HuH-7 (cell line): ENCODE data around the gene OLAH.
"Not testable (repeated sequence)": the region's sequence is repeated elsewhere in the genome, so short reads cannot be mapped to it uniquely, and the experiment has no call there.

Source experiments
- DNase-seq: peaks from one replicate; pipeline ENCODE4 v3.0.0; 2011; ENCODE audit warnings: low spot score

OLAH gene

DNA sequence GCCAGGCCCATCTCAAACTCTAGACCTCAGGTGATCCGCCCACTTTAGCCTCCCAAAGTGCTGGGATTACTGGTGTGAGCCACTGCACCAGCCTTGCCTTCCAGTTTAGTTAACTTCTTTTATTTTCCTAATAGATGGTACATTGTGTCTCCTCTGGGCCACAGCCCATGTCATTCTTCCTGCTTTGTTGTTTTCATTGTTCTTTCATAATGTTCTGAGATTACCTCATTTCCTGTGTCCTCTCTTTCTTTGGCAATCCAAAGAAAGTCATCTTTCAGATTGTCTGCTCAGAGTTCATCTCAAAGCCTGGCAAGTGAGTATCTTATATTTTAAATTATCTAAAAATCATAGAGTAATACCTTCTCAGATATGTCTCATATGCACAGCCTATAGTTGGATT, at the start of gene OLAH:
Gene OLAH, plus strand, starts transcription at position 270 of the 400 bp plus-strand sequence. CDS start 3,346 bp downstream, outside the sequence.
- DNase-seq = no peak

DNA sequence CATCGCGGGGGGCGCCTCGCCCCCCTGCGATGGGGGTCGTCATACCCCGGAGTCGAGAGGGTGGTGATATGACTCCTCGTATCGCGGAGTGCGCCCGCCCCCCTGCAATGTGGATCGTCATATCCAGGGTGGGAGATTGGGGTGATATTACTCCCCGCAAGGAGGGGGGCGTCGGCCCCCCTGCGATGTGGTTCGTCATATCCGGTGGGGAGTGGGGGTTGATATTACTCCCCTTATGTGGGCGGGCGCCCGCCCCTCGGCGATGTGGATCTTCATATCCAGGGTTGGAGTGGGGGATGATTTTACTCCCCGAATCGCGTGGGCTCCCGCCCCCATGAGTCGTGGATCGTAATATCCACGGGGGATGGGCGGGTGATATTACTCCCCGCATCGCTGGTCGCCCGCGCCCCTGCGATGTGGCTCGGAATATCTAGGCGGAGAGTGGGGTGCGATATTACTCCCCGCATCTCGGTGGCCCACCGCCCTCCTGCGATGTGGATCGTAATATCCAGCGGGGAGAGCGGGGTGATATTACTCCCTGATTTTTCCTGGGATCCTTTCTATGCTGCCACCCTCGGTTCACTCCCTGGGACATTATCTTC, 47.7 kb upstream of the OLAH start:
- no peak for DNase-seq

DNA sequence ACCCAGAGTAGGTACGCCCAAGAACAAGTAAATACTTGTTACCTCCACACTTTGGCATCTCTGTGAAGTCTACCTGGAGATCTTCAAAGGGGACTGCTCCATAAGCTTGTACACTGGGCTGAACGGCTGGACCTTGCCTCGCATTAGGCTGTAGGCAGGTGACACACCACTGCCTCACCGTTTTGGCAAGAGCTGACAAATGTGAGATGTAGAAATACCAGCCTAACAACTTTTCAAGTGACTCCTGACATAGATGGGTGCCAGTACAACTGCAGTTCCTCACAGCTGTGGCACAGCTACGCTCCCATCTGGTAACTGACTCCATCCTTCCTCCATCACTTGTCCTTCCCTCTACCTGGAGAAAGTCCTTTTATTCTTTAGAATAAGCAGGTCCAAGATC, 30.2 kb upstream of the OLAH start:
- not testable (repeated sequence) for DNase-seq

DNA sequence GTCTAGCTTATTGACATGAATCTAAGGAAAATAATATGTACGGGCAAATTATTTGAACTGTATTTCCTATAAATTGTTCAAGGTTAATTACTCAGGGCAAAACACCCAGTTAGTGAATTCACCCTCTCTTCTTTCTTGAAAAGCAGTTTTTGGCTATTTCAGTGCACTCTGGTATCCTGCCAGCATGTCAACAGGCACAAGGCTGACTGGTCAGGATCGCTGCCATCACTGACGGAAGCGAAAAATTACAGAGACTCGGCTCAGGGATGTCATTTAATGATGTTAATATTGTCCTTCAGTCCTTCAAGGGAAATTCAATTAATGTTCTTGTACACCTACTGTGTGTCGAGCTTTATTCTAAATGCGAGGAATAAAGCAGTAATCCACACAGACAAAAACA, 28.3 kb upstream of the OLAH start:
- no peak for DNase-seq

DNA sequence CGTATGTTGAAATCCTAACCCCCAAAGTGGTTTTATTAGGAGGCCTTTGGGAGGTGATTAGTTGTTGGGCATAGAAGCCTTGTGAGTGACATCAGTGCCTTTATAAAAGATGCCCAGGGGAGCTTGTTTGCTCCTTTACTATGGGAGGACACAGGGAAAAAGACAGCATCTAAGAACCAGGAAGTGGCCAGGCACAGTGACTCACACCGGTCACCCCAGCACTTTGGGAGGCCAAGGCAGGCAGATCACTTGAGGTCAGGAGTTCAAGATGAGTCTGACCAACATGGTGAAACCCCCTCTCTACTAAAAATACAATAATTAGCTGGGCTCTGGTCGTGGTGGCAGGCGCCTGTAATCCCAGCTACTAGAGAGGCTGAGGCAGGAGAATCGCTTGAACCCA, 22.8 kb upstream of the OLAH start:
- DNase-seq = not testable (repeated sequence)

DNA sequence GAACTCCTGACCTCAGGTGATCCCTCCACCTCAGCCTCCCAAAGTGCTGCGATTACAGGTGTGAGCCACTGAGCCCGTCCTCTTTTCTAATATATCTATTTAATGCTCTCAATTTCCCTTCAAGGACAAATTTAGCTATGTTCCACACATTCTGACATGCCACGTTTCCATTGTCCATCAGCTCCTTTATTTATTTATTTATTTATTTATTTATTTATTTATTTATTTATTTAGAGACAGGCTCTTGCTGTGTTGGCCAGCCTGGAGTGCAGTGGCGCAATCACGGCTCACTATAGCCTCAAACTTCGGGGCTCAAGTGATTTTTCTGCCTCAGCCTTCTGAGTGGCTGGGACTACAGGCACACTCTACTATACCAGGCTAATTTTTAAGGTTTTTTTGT, 20.7 kb upstream of the OLAH start:
- not testable (repeated sequence) for DNase-seq

DNA sequence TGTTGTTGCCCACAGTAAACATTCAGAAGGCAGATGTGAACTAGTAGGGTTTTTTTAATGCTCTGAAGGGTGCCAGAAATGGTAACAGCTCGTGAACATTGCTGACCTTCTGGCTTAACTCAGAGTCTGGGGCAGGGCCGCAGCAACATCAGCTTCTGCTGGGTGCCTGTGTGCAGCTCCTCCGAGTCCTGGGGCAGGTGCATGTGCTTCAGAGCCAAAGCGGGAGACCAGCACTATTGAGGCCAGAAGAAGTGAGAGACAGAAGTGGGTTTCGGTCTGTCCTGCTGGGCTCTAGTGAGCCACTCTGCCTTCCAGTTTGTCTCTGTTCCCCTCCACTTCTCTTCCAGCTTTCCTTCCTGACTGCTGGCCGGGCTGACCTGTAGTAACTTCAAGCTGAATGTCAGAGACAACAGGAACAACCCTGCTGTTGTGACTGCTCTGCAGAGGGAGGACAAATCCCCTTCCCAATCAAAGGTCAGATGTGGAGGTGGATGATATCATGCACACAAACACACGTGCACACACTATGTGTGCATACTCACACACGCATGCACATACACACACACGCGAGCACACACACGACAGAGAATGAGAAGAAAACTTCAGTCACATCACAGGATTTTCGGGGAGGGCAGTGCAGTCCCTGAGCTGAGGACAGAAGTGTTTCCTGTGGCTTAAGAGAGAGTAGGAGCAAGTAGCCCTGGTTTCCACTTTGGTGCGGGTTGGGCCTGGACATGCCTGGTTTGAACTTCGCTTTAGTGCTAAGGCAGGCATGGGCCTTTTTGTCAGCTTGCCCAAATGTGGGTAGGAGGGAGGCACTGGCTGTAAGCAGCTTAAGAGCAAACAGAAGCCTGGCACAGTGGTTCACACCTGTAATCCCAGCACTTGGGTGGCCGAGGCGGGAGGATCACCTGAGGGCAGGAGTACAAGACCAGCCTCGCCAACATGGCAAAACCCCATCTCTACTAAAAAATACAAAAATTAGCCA, 19.4 kb upstream of the OLAH start:
- DNase-seq = not testable (repeated sequence)

DNA sequence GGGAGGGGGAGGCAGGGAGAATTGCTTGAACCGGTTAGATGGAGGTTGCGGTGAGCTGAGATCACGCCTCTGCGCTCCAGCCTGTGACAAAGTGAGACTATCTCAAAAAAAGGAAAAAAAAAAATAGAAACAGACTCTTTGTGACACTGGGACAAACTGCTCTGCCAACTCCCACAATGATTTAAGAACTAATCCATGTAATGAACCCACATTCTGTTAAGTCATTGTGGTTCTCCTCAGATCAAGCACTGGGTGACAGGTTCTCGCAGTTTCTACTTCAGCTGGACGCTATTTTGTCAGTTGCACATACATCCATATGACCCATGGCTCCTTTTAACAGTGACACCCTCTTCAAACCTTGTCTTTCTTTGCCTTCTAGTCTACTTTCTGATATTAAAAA, 18.7 kb upstream of the OLAH start:
- not testable (repeated sequence) for DNase-seq

DNA sequence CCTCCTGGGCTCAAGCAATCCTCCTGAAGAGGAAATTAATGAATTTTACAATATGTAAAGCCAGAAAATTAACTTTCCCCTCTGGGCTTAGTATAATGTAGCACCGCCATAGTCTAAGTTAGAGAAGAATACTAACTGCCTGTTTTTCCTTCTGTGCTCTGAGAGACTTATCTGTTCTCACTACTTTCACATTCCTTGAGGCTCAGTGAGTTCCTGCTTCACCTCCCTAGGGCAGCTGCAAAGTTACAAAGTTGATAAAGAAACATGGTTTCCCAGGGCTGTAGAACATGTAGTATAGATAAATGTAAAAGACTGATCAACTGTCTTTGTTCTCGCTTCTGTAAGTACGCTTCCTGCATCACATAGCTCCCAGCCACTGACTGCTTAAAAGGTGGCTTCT, 16.0 kb upstream of the OLAH start:
- no peak for DNase-seq

DNA sequence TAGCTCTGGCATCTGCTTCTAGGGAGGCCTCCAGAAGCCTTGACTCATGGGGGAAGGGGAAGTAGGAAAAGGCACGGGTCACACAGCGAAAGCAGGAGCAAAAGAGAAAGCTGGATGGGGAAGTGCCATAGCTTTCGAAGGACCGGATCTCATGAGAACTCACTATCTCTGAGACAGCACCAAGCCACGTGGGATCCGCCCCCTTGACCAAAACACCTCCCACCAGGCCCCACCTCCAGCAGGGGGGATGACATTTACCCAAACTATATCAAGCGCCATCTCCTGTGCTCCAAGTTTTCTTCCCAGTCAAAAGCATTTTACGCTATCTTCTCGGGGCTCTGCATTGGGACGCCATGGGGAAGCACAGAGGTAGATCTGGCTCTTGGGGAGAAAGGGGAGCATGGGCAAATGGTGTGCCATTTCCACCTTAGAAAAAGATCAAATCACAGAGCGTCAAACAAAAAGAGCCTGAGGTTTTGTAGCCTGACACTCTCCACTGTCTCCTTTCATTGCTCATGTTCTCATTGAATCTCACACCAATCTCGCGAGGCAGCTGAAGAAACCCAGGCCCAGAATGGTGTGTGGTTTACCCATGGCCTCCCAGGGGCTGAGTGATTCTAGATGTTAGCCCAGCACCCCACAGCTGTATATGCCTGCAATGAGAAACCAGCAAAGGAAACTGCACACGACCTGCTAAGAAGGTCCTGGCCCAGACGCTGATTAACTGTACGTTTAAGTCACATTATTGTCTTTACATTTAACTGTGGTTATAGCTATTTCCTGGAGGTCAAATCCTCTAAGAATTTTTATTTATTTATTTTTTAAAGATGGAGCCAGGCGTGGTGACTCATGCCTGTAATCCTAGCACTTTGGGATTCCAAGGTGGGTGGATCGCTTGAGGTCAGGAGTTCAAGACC, 8.1 kb upstream of the OLAH start:
- DNase-seq = no peak

DNA sequence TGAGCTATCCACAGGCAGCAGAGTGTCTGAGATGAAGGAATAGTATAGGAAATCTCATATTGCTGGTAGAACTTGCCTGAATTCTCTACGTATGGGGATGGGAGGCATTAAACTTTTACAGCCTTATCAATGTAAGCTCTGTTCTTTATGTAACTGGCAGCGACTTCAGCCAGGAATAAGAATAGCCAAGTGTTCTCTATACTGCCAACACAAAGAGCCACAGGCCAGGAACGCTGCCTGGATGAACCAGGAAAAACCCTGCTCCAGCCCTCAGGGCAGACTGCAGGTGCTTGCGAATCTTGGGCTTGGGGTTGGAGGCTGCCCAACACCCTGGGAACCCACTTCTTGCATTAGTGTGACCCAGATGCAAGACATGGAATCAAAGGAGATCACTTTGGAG, 6.1 kb upstream of the OLAH start:
- no peak for DNase-seq

DNA sequence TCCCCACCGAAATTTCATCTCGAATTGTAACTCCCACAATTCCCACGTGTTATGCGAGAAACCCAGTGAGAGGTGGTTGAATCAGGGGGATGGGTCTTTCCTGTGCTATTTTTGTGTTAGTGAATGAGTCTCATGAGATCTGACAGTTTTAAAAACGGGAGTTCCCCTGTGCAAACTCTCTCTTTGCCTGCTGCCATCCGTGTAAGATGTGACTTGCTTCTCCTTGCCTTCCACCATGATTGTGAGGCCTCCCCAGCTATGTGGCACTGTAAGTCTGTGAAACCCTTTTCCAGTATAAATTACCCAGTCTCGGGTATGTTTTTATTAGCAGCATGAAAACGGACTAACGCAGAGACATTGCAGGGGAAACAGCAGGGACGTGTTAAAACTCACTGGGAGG, 5.3 kb upstream of the OLAH start:
- DNase-seq = no peak

DNA sequence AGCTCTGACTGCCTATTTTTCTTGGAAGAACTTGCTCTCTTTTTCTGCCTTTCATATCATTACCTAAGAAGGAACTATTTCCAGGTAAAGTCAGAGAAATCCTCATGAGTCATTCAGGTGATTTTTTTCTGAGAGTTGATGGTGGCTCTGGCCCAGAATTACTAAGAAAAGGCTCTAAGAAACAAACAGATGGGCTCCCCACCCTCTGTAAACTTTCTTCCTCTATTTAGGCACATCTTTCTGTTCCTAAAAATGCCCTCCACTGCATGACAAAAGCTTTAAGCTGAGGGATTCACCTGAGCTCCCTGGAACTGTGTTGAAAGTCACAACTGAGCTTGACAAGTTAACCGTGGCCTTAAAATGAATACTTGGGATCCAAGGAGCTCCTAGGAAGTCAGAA, 1.6 kb downstream of the OLAH start:
- no peak for DNase-seq

DNA sequence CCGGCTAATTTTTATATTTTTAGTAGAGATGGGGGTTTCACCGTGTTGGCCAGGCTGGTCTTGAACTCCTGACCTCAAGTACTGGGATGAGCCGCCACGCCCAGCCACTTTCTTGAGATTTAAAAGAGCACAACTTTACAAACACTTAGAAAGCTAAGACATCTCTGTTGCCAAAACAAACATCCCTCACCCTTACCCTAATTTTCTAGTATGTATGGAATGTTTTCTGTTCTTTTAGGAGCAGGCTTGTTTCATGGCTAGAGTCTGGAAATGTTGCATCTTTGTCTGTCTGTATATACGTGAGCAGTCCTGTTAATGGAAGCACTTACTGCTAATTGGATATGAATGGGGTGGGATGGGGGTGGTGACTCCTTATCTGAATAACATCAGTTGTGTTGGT, 2.9 kb downstream of the OLAH start:
- no peak for DNase-seq

DNA sequence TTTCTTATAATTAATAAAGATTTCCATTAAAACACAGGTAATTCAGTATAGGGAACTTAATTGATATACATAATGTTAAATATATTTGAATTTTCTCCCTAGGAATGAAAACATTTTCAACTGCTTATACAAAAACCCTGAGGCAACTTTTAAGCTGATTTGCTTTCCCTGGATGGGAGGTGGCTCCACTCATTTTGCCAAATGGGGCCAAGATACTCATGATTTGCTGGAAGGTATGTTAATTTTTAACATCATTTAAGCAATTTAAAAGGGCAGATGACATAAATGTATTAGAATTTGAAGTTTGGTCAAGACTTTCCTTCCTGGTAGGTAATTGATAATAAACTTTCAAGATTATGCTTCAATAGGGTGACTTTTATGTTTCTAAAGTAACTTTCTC, 5.8 kb downstream of the OLAH start:
- DNase-seq = no peak

DNA sequence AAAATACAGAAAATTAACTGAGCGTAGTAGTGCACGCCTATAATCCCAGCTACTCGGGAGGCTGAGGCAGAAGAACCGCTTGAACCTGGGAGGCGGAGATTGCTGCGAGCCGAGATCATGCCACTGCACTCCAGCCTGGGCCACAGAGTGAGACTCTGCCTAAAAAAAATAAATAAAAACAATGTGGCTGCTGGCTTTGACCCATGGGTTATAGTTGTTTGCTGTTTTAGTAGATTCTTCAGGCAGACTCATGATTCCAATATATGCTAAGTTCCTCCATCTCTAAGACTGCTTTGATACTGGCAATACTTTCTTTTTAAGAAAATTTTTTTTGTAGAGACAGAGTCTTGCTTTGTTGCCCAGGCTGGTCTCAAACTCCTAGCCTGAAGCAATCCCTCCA, 8.4 kb downstream of the OLAH start:
- no peak for DNase-seq

DNA sequence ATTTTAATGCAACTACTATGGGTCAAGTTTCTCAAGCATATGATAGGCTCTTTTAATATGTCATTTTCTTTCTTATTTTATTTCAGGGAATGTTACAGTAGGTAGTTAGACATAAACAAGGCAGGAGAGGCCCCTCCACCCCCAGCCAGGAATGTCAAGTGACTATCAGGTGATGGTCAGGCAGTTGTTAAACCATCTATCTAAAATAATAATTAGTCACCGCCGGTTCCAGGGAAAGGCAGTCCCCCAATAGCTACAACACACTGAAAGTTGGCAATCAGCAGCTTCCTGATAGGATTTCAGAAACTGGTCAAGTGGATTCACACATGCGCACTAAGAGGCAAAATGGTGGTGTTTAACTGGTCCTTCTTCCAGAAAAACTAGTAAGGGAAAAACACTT, 9.3 kb downstream of the OLAH start:
- no peak for DNase-seq

DNA sequence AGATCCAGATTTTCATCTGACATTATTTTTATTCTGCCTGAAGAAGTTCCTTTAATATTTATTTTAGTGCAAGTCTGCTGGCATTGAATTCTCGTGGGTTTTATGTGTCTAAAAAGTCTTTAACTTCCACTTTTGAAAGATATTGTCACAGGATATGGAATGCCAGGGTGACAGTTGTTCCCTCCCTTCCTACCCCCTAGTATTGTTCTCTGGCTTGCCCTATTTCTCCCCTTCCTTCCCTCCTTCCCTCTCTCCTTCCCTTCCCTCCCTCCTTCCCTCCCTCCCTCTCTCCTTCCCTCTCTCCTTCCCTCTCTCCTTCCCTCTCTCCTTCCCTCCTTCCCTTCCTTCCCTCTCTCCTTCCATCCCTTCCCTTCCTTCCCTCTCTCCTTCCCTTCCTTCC, 14.9 kb downstream of the OLAH start:
- no peak for DNase-seq

DNA sequence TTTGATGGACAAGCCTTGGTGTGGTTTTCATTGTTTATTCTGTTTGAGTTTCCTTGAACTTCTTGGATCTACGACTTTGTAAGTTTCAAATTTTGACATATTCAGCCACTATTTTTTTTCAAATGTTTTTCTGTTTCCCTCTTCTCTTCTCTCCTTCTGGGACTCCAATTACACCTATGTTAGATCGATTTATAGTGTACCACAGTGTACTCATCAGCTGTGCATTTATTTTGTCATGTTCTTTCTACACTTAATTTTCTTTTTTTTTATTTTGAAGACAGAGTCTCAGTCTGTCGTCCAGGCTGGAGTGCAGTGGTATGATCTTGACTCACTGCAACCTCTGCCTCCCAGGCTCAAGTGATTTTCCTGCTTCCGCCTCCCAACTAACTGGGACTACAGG, 16.2 kb downstream of the OLAH start:
- DNase-seq = no peak

DNA sequence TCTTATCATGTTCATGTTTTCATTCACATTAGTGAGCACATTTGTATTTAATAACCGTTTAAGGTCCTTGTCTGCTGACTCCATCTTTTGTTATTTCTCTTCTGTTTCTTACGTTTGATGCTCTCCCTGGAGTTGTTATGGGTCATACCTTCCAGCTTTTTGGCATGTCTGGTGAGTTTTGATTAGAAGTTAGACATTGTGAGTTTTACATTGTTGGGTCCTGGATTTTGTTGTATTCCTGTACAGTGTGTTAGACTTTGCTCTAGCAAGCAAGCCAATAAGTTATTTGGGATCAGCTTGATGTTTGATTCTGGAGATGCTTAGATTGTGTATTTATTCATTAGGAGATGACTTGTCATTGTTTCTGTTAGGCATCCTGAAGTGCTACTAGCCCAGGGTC, 16.9 kb downstream of the OLAH start:
- no peak for DNase-seq

DNA sequence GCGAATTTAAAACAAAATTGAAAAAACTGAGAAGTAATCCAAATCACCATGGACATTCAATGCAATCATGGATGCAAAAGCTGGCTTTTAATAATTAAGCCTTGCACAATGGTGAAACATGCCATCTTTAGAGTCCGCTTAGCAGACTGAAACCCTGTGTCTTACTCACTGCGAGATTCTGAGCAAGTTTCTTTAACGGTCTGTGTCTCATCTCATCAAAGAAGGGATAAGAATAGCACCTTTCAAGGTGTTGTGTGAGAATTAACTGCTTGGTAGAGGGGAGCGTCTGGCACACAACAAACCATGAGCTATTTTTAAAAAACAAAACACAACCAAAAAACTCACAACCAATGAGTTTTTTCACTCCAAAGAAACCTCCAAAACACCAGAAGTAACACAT, 23.4 kb downstream of the OLAH start:
- DNase-seq = no peak

DNA sequence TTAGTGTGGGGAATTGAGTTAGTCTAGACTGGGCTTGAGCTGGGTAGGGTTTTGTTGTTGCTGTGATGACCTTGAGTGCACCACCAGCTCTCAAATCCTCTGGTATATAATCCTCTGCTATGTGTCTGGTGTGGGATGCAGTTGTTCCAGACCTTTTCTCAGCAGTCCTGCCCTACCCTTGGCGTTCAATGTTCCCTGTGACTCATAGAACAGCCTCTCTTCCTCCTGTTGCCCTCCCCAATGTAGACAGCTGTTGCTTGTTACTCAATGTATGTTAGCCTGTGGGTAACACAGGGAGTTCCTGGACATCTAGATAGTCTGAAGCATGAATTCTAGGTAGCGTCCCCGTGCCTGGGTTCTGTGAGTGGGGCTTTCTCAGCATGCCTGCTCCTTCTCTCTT, 25.1 kb downstream of the OLAH start:
- no peak for DNase-seq

DNA sequence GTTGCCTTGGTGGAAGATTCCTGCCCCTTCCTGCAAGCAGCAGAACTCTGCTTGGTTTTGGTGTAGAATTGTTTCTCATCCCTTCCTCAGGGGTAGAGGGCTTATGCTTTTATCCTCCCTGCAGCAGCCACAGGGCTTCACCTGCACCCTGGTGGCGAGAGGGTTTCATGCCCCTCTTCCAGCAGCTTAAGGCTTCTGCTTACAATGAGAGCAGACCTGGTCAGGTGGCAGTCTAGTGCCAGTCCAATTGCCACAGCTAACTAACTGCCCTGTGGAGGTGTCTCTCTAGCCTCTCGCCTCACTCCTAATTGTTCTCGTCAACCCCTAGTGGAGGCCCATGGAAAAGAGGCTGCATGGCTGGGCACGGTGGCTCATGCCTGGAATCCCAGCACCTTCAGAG, 25.5 kb downstream of the OLAH start:
- DNase-seq = no peak
